GM12865 (cell line): ENCODE measurements around the gene STPG4.

Experiments
- DNase-seq: peaks from one replicate; pipeline ENCODE4 v3.0.0; 2010; ENCODE audit warnings: low read depth
- H3K4me3 ChIP-seq: 2 replicates; pipeline ENCODE4 v1.5.1; 2011; ENCODE audit warnings: mild to moderate bottlenecking, low read depth, low read length, control low read depth
- TF ChIP-seq, protein P1 (sequence below): IDR thresholded peaks from 2 replicates; pipeline ENCODE4 v1.5.1; 2011; ENCODE audit warnings: low read length, control low read depth, low read depth, inconsistent platforms; ENCODE audit not compliant: insufficient read depth; ENCODE audit errors: missing control alignments

Gene STPG4

GRCh38 chr2:47181176-47181575, 26.1 kb upstream of the STPG4 start:
- DNase-seq, result no peak
- TF ChIP-seq, protein P1, sequence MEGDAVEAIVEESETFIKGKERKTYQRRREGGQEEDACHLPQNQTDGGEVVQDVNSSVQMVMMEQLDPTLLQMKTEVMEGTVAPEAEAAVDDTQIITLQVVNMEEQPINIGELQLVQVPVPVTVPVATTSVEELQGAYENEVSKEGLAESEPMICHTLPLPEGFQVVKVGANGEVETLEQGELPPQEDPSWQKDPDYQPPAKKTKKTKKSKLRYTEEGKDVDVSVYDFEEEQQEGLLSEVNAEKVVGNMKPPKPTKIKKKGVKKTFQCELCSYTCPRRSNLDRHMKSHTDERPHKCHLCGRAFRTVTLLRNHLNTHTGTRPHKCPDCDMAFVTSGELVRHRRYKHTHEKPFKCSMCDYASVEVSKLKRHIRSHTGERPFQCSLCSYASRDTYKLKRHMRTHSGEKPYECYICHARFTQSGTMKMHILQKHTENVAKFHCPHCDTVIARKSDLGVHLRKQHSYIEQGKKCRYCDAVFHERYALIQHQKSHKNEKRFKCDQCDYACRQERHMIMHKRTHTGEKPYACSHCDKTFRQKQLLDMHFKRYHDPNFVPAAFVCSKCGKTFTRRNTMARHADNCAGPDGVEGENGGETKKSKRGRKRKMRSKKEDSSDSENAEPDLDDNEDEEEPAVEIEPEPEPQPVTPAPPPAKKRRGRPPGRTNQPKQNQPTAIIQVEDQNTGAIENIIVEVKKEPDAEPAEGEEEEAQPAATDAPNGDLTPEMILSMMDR, result no peak
- H3K4me3 ChIP-seq, result no peak overlapping the region

GRCh38 chr2:47180531-47180930, 25.4 kb upstream of the STPG4 start:
- H3K4me3 ChIP-seq, result no peak overlapping the region
- TF ChIP-seq, protein P1, result no peak
- no peak for DNase-seq

GRCh38 chr2:47179388-47179787, 24.3 kb upstream of the STPG4 start:
- TF ChIP-seq, protein P1, result no peak
- H3K4me3 ChIP-seq, result no peak overlapping the region
- no peak for DNase-seq

DNA sequence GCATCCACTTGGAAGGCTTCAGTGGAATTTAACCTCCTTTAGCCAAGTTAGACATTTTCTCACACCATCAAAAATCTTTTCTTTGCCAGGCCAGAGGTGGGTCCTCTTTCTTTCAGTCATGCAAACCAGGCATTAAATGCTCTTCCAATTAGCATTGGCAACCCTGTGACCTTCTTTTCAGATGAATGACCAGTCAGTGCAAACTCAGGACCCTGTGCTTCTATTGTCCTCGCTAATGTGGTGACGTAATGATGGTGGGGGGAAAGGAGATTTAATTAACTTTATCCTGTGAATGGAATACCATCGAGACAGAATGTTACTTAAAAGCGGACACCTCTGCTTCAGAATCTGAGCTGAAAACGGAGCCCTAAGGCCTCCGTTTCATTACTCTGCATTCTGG, 23.2 kb upstream of the STPG4 start:
- no peak overlapping the region for H3K4me3 ChIP-seq
- no peak for DNase-seq
- TF ChIP-seq, protein P1, result no peak

GRCh38 chr2:47177043-47177565, 22.0 kb upstream of the STPG4 start:
- DNase-seq, result no peak
- TF ChIP-seq, protein P1, result no peak
- peak overlapping the region; percentile 97 for H3K4me3 ChIP-seq

DNA sequence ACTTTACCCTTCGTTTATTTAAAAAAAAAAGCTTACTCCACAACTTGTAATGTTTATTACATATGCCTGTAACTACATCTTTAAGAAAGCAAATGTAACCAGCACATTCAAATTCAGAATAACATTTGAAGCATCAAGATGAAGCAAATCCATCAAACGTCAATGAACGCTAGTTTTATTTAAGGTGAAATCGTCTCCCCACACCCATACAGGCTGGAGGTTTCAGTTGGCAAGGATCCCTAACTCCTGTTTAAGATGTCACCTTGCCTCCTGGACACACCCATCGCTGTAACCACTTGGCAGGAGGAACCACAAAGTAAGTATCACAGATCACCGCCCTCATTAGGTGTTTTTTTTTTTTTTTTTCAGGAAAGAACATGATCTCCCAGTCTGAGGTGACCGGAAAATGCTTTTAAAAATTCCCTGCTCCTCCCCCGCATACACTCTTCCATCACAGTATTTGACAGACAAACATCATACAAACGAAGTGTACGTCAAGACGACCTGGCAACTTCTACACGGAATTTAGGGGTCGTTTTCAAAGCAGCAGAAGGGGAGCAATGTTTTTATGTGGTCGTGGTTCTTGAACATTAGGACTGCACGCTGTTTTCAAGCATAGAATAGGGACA, 19.7 kb upstream of the STPG4 start:
- DNase-seq, result peak; percentile 66
- H3K4me3 ChIP-seq, result peak overlapping the region; percentile 68
- TF ChIP-seq, protein P1, result no peak
